Measurements from ENCODE around the gene AHNAK2. TPM values are rescaled to one million over a fixed set of nuclear protein-coding genes. Genes with fewer than 3 reads are reported as not detected.
A peak's percentile ranks its signal among the peaks of the same experiment; 100 is the strongest.

The AHNAK2 gene
- total and polyA plus RNA-seq, 3 experiments from 2014 or later, result 0.04 TPM; not detected in 2

- POLR2A ChIA-PET, result no interaction called here
- DNase-seq, result no peak
These were observed 46.2 kb downstream of the AHNAK2 start for GRCh38 chr14:104931771-104932675.

GRCh38 chr14:104931304-104931770 is 46.8 kb downstream of the AHNAK2 start:
- H3K27me3 Mint-ChIP-seq, result peaks cover 6 to 12% of the 10 kb centered on the region in 2 donors
- H3K4me1 Mint-ChIP-seq, result peaks cover 4 to 6% (median 4%) of the 10 kb centered on the region in 3 donors
- H3K27ac Mint-ChIP-seq, result no peak overlapping the region
- POLR2A ChIA-PET, result no interaction called here
- CTCF ChIA-PET, result no interaction called here
- Histone ChIP-seq H3K27me3 (ENCODE audit: insufficient read depth, low read length, poor library complexity, severe bottlenecking) (no peaks in the 10 kb centered on the region), H3K36me3 (ENCODE audit: insufficient read depth, low read length) (no peaks in the 10 kb centered on the region), H3K4me1 (ENCODE audit: insufficient read depth, low read length) (no peaks in the 10 kb centered on the region), H3K9me3 (ENCODE audit: low read length) (no peaks in the 10 kb centered on the region), H3K4me3 (ENCODE audit: low read length) (no peak overlapping the region), H3K27ac (ENCODE audit: low read depth, low read length) (no peak overlapping the region)
- H3K36me3 Mint-ChIP-seq, result no peaks in the 10 kb centered on the region
- H3K9me3 Mint-ChIP-seq, result no peaks in the 10 kb centered on the region
- H3K4me3 Mint-ChIP-seq, result no peak overlapping the region
- no peak for DNase-seq

More at GRCh38 chr14:104931771-104932675, 46.2 kb downstream of the AHNAK2 start:
- peaks cover 6 to 13% of the 10 kb centered on the region in 2 donors for H3K27me3 Mint-ChIP-seq
- Histone ChIP-seq H3K9me3 (ENCODE audit: low read length) (no peaks in the 10 kb centered on the region), H3K36me3 (ENCODE audit: insufficient read depth, low read length) (no peaks in the 10 kb centered on the region), H3K4me1 (ENCODE audit: insufficient read depth, low read length) (no peaks in the 10 kb centered on the region), H3K27ac (ENCODE audit: low read depth, low read length) (no peak overlapping the region), H3K27me3 (ENCODE audit: insufficient read depth, low read length, poor library complexity, severe bottlenecking) (no peaks in the 10 kb centered on the region), H3K4me3 (ENCODE audit: low read length) (no peak overlapping the region)
- CTCF ChIA-PET, result no interaction called here
- H3K27ac Mint-ChIP-seq, result no peak overlapping the region
- peak overlapping the region in 4 of 7 donors; percentile 20 to 51 (median 40) for H3K4me3 Mint-ChIP-seq
- H3K4me1 Mint-ChIP-seq, result peaks cover 4 to 6% (median 4%) of the 10 kb centered on the region in 3 donors
- no peaks in the 10 kb centered on the region for H3K36me3 Mint-ChIP-seq
- H3K9me3 Mint-ChIP-seq, result no peaks in the 10 kb centered on the region

GRCh38 chr14:104930526-104931303 is 47.5 kb downstream of the AHNAK2 start:
- H3K9me3 Mint-ChIP-seq, result no peaks in the 10 kb centered on the region
- Histone ChIP-seq H3K4me3 (ENCODE audit: low read length) (no peak overlapping the region), H3K4me1 (ENCODE audit: insufficient read depth, low read length) (no peaks in the 10 kb centered on the region), H3K27ac (ENCODE audit: low read depth, low read length) (no peak overlapping the region), H3K36me3 (ENCODE audit: insufficient read depth, low read length) (no peaks in the 10 kb centered on the region), H3K9me3 (ENCODE audit: low read length) (no peaks in the 10 kb centered on the region), H3K27me3 (ENCODE audit: insufficient read depth, low read length, poor library complexity, severe bottlenecking) (no peaks in the 10 kb centered on the region)
- no peak overlapping the region for H3K27ac Mint-ChIP-seq
- no peaks in the 10 kb centered on the region for H3K36me3 Mint-ChIP-seq
- ChIA-PET CTCF (interaction anchor here (1.5 kb wide), 1 partner anchor 160 kb away, joined by 3 read pairs; no protein-coding TSS in a partner anchor), POLR2A (no interaction called here)
- DNase-seq, result no peak
- H3K27me3 Mint-ChIP-seq, result peaks cover 6 to 12% of the 10 kb centered on the region in 2 donors
- H3K4me3 Mint-ChIP-seq, result peak overlapping the region in 1 of 7 donors; percentile 28
- H3K4me1 Mint-ChIP-seq, result peaks cover 4 to 6% (median 4%) of the 10 kb centered on the region in 3 donors

- Mint-ChIP-seq H3K27me3 (peaks cover 5 to 6% of the 10 kb centered on the region in 2 donors), H3K36me3 (no peaks in the 10 kb centered on the region), H3K4me1 (peaks cover 2 to 3% (median 2%) of the 10 kb centered on the region in 3 donors), H3K27ac (no peak overlapping the region), H3K9me3 (no peaks in the 10 kb centered on the region), H3K4me3 (no peak overlapping the region)
- Histone ChIP-seq H3K4me3 (ENCODE audit: low read length) (no peak overlapping the region), H3K9me3 (ENCODE audit: low read length) (no peaks in the 10 kb centered on the region), H3K27me3 (ENCODE audit: insufficient read depth, low read length, poor library complexity, severe bottlenecking) (no peaks in the 10 kb centered on the region), H3K4me1 (ENCODE audit: insufficient read depth, low read length) (no peaks in the 10 kb centered on the region), H3K27ac (ENCODE audit: low read depth, low read length) (no peak overlapping the region), H3K36me3 (ENCODE audit: insufficient read depth, low read length) (no peaks in the 10 kb centered on the region)
- DNase-seq, result no peak
- CTCF ChIA-PET, result interaction anchor here (1.5 kb wide), 1 partner anchor 161 kb away, joined by 3 read pairs; no protein-coding TSS in a partner anchor
- POLR2A ChIA-PET, result interaction anchor here (0.5 kb wide), 1 partner anchor 12 kb away, joined by 4 read pairs; no protein-coding TSS in a partner anchor
These were observed 48.6 kb downstream of the AHNAK2 start for GRCh38 chr14:104929268-104930230.

GRCh38 chr14:104928391-104929133 is 49.6 kb downstream of the AHNAK2 start:
- ChIA-PET POLR2A (no interaction called here), CTCF (no interaction called here)
- Histone ChIP-seq H3K4me3 (ENCODE audit: low read length) (no peak overlapping the region), H3K9me3 (ENCODE audit: low read length) (no peaks in the 10 kb centered on the region), H3K36me3 (ENCODE audit: insufficient read depth, low read length) (no peaks in the 10 kb centered on the region), H3K27me3 (ENCODE audit: insufficient read depth, low read length, poor library complexity, severe bottlenecking) (no peaks in the 10 kb centered on the region), H3K4me1 (ENCODE audit: insufficient read depth, low read length) (no peaks in the 10 kb centered on the region), H3K27ac (ENCODE audit: low read depth, low read length) (no peak overlapping the region)
- Mint-ChIP-seq H3K27ac (no peak overlapping the region), H3K9me3 (no peaks in the 10 kb centered on the region), H3K4me3 (no peak overlapping the region), H3K27me3 (peaks cover 3 to 4% of the 10 kb centered on the region in 2 donors), H3K4me1 (no peaks in the 10 kb centered on the region), H3K36me3 (no peaks in the 10 kb centered on the region)
- no peak for DNase-seq

GRCh38 chr14:104927901-104928300 is 50.3 kb downstream of the AHNAK2 start:
- no peaks in the 10 kb centered on the region for H3K9me3 ChIP-seq (ENCODE audit: low read length)
- no peaks in the 10 kb centered on the region for H3K36me3 ChIP-seq (ENCODE audit: insufficient read depth, low read length)
- H3K9me3 Mint-ChIP-seq, result no peaks in the 10 kb centered on the region
- no peak overlapping the region for H3K27ac ChIP-seq (ENCODE audit: low read depth, low read length)
- H3K27me3 ChIP-seq (ENCODE audit: insufficient read depth, low read length, poor library complexity, severe bottlenecking), result no peaks in the 10 kb centered on the region
- no peaks in the 10 kb centered on the region for H3K4me1 ChIP-seq (ENCODE audit: insufficient read depth, low read length)
- POLR2A ChIA-PET, result no interaction called here
- H3K27ac Mint-ChIP-seq, result no peak overlapping the region
- no peaks in the 10 kb centered on the region for H3K4me1 Mint-ChIP-seq
- no peak overlapping the region for H3K4me3 ChIP-seq (ENCODE audit: low read length)
- H3K27me3 Mint-ChIP-seq, result peaks cover 3 to 4% of the 10 kb centered on the region in 2 donors
- no peaks in the 10 kb centered on the region for H3K36me3 Mint-ChIP-seq
- CTCF ChIA-PET, result no interaction called here
- no peak overlapping the region for H3K4me3 Mint-ChIP-seq
- no peak for DNase-seq

GRCh38 chr14:104927432-104927816 is 50.8 kb downstream of the AHNAK2 start:
- no peaks in the 10 kb centered on the region for H3K4me1 Mint-ChIP-seq
- H3K27ac Mint-ChIP-seq, result no peak overlapping the region
- Histone ChIP-seq H3K4me1 (ENCODE audit: insufficient read depth, low read length) (no peaks in the 10 kb centered on the region), H3K27ac (ENCODE audit: low read depth, low read length) (no peak overlapping the region), H3K4me3 (ENCODE audit: low read length) (no peak overlapping the region), H3K9me3 (ENCODE audit: low read length) (no peaks in the 10 kb centered on the region), H3K36me3 (ENCODE audit: insufficient read depth, low read length) (no peaks in the 10 kb centered on the region), H3K27me3 (ENCODE audit: insufficient read depth, low read length, poor library complexity, severe bottlenecking) (no peaks in the 10 kb centered on the region)
- ChIA-PET CTCF (no interaction called here), POLR2A (no interaction called here)
- peaks cover 3 to 4% of the 10 kb centered on the region in 2 donors for H3K27me3 Mint-ChIP-seq
- no peak for DNase-seq
- no peaks in the 10 kb centered on the region for H3K36me3 Mint-ChIP-seq
- no peaks in the 10 kb centered on the region for H3K9me3 Mint-ChIP-seq
- H3K4me3 Mint-ChIP-seq, result no peak overlapping the region
